NAMALWA (cell line): ENCODE results near the gene ZBTB44.

Experiments used
- DNase-seq: peaks from one replicate; pipeline ENCODE4 v3.0.0-alpha.2; 2015; ENCODE audit warnings: low spot score

Gene ZBTB44

DNA sequence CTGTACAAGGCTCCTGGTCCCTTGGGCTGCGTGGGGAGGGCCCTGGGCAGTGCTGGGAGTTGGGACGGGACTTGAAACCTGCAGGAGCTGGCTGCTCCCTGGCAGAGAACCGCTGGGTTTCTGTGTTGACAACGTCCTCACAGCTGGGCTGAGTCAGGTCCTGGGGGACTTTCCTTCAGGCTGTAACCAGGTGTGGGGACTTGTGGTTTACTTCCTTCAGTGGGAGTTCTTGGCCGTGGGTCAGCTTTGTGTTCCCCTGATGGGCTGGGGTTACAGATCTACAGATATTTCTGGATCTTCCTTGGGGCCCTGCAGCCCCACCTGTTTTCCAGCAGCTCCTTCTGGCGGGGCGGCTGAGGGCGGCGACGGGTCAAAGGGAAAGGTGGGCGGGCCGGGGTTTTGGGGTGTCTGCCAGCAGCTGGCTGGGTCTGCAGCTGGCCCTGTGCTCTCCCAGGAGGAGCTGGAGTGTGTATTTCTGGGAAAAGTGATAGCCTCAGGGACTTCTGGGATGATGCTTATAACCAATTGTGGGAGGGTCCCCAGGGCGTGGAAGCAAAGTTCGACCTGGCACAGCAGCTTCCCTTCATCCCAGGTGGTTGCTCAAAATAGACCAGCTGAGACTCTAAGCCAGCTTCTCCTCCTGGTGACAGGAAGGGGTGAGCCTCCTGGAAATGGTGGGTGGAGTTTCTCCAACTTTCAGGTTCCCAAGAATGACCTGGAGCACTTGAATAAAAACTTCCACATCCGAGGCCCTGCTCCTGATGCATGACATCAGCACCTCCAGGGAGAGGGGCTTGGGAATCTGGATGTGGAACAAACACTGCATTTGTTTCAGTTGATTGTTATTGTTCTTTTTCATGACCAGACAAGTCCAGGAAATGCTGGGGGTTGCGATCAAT is 136.0 kb downstream of the ZBTB44 start:
- DNase-seq = peak; percentile 88

DNA sequence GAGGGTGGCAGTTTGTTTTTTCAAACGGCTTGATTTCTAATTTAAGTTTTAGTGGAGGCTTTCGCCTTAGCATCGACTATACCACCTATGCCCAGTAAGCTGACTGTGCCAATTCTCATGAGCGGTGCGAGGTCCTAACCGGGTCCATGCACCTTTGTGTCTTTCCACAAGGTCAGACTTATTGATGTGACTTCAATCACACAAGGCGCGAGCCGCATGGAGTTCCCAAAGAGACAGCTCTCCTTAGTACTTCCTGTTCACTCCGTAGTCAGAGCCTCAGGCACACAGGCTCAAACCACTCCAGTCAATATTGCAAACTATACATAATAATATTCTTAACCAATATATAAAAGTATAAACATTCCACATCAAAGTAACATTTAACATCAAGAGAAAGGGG is 136.9 kb downstream of the ZBTB44 start:
- DNase-seq = peak; percentile 22
